Upper lobe of right lung (tissue), 1 donor: ENCODE measurements around the gene ETV6. TPM values are rescaled to one million over a fixed set of nuclear protein-coding genes. Genes with fewer than 3 reads are reported as not detected.
A peak's percentile ranks its signal among the peaks of the same experiment; 100 is the strongest.

ENCODE experiments used
- ATAC-seq: fragments of 200-7000 bp; cut with Tn5 transposase; one replicate; pipeline ENCODE4 v1.9.1; 2020; ENCODE audit warnings: mild to moderate bottlenecking, moderate library complexity
- DNase-seq: peaks from one replicate; pipeline ENCODE4 v3.0.0-alpha.2; 2020
- H3K27ac ChIP-seq: fragments of 200-600 bp; one replicate; pipeline ENCODE4 v1.8.0; 2022
- H3K27me3 ChIP-seq: fragments of 200-600 bp; one replicate; pipeline ENCODE4 v1.8.0; 2022; ENCODE audit warnings: mild to moderate bottlenecking
- H3K36me3 ChIP-seq: fragments of 200-600 bp; one replicate; pipeline ENCODE4 v1.8.0; 2022
- H3K4me1 ChIP-seq: fragments of 200-600 bp; one replicate; pipeline ENCODE4 v1.8.0; 2022
- H3K4me3 ChIP-seq: fragments of 200-600 bp; one replicate; pipeline ENCODE4 v1.8.0; 2022; ENCODE audit warnings: mild to moderate bottlenecking
- H3K9me3 ChIP-seq: fragments of 200-600 bp; one replicate; pipeline ENCODE4 v1.8.0; 2022
- CTCF ChIP-seq: fragments of 200-600 bp; IDR thresholded peaks from one replicate; pipeline ENCODE4 v1.8.0; 2022; ENCODE audit warnings: antibody characterized with exemption
- intact Hi-C: fragments of 100-400 bp; cut with DNase I; formaldehyde crosslinking; loops from one replicate; pipeline ENCODE4 v1.11.0; 2022
- total RNA-seq: library from RNA; stranded (reverse); fragmentation: NEBNext Ultra II Directional; extraction: Animal tissue kit (Norgen Biotek cat#: 25700); gene quantifications from one replicate; pipeline ENCODE4 v1.2.1, GENCODE V29; 2021
- donor health status: DM: no; HTN: yes; CAD: no; lungs with severe emphysema.

Gene ETV6
- total RNA-seq, 1 donor from 2014 or later = 45.0 TPM

- TF ChIP-seq CTCF = no peak
- DNase-seq (no peak), ATAC-seq (no peak)
- H3K36me3 ChIP-seq = no peaks in the 10 kb centered on the region
- H3K9me3 ChIP-seq = no peaks in the 10 kb centered on the region
- no peak overlapping the region for H3K27ac ChIP-seq
- H3K27me3 ChIP-seq = no peaks in the 10 kb centered on the region
- peaks cover 35% of the 10 kb centered on the region for H3K4me1 ChIP-seq
- no peak overlapping the region for H3K4me3 ChIP-seq
- intact Hi-C loops = no loop called here
Measured at GRCh38 chr12:11666131-11667050, 16.9 kb downstream of the ETV6 start.

DNA sequence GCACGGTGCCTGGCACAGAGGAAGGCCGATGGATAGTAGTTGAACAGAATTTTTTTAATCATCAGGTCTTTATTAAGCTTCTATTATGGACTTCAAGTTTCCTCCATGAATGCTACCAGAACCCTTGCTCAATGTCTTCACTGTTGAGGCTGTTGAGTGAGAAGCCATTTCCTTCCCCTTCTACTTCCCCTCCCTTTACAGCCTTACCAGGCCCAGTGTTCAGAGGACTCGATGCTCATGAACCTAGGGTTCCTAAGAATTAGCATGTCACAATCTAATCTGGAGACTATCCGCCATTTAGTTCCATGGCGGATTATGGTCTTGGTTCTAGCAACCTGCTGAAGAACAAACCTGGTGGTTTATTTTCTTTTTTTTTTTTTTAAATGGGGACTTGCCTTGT, 17.7 kb downstream of the ETV6 start:
- Histone ChIP-seq H3K36me3 (no peaks in the 10 kb centered on the region), H3K27ac (no peak overlapping the region), H3K4me1 (peaks cover 35% of the 10 kb centered on the region), H3K4me3 (no peak overlapping the region), H3K9me3 (no peaks in the 10 kb centered on the region), H3K27me3 (no peaks in the 10 kb centered on the region)
- ATAC-seq (peak; percentile 76), DNase-seq (no peak)
- intact Hi-C loops = no loop called here
- no peak for TF ChIP-seq CTCF

GRCh38 chr12:11668611-11669010, 19.1 kb downstream of the ETV6 start:
- no peaks in the 10 kb centered on the region for H3K9me3 ChIP-seq
- no peak overlapping the region for H3K4me3 ChIP-seq
- peaks cover 38% of the 10 kb centered on the region for H3K4me1 ChIP-seq
- intact Hi-C loops = no loop called here
- peak; percentile 21 for ATAC-seq
- no peaks in the 10 kb centered on the region for H3K27me3 ChIP-seq
- H3K36me3 ChIP-seq = no peaks in the 10 kb centered on the region
- H3K27ac ChIP-seq = no peak overlapping the region
- no peak for TF ChIP-seq CTCF
- no peak for DNase-seq

- Histone ChIP-seq H3K9me3 (no peaks in the 10 kb centered on the region), H3K27me3 (no peaks in the 10 kb centered on the region), H3K4me3 (no peak overlapping the region), H3K27ac (no peak overlapping the region), H3K4me1 (peaks cover 44% of the 10 kb centered on the region), H3K36me3 (no peaks in the 10 kb centered on the region)
- TF ChIP-seq CTCF = no peak
- ATAC-seq (no peak), DNase-seq (no peak)
- intact Hi-C loops = no loop called here
Measured at GRCh38 chr12:11669348-11669747, 19.9 kb downstream of the ETV6 start.

GRCh38 chr12:11672256-11673191, 23.1 kb downstream of the ETV6 start:
- peaks cover 67% of the 10 kb centered on the region for H3K4me1 ChIP-seq

More at GRCh38 chr12:11672256-11673191, 23.1 kb downstream of the ETV6 start:
- intact Hi-C loops = no loop called here
- ATAC-seq (peak; percentile 31), DNase-seq (no peak)
- TF ChIP-seq CTCF = no peak
- Histone ChIP-seq H3K27ac (no peak overlapping the region), H3K36me3 (no peaks in the 10 kb centered on the region), H3K4me3 (no peak overlapping the region), H3K27me3 (no peaks in the 10 kb centered on the region), H3K9me3 (no peaks in the 10 kb centered on the region)
